Measurements from ENCODE around the gene NTN5.

Gene NTN5

GRCh38 chr19:48613024-48613851 is 59.6 kb downstream of the NTN5 start:
- no peak for DNase-seq

GRCh38 chr19:48611872-48612271 is 60.9 kb downstream of the NTN5 start:
- DNase-seq, result no peak
